ENCODE results near the gene NNMT.

NNMT gene

DNA sequence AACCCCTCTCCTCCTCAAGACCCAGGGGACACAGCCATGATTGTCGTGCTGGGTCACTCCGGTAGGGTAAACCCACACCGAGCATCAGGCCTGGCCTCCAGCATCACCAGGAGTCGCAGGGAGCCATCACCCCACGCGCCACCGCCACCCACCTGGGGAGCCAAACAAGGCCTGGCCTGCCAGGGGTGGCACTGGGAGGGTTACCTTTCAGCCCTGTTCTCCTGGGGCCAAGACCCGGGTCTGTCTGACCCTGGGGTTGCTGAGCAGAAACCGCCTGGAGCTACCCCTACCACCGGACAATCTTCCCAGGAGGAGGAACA lies 39.3 kb upstream of the NNMT start:
- H3K4me3 ChIP-seq (ENCODE audit: low read length) = peak overlapping the region; percentile 66
- H3K9ac ChIP-seq (ENCODE audit: low read length) = peak overlapping the region; percentile 85
- H3K27me3 ChIP-seq (replicated peaks; ENCODE audit: control insufficient read depth, insufficient read depth, low read length) = no peaks in the 10 kb centered on the region
- DNase-seq (ENCODE audit: low read depth) = no peak
- H3K36me3 ChIP-seq (ENCODE audit: control insufficient read depth, insufficient read depth, low read length, severe bottlenecking) = peaks cover 48% of the 10 kb centered on the region
- H3K4me1 ChIP-seq (ENCODE audit: control insufficient read depth, insufficient read depth, low read length) = peaks cover 68% of the 10 kb centered on the region
- no peaks in the 10 kb centered on the region for H3K9me3 ChIP-seq (ENCODE audit: control insufficient read depth, low read length)

GRCh38 chr11:114257621-114258558 lies 38.3 kb upstream of the NNMT start:
- DNase-seq (ENCODE audit: low read depth) = peak; percentile 59
- H3K9me3 ChIP-seq (ENCODE audit: control insufficient read depth, low read length) = no peaks in the 10 kb centered on the region
- peak overlapping the region; percentile 66 for H3K4me3 ChIP-seq (ENCODE audit: low read length)
- H3K36me3 ChIP-seq (ENCODE audit: control insufficient read depth, insufficient read depth, low read length, severe bottlenecking) = peaks cover 38% of the 10 kb centered on the region
- peaks cover 67% of the 10 kb centered on the region for H3K4me1 ChIP-seq (ENCODE audit: control insufficient read depth, insufficient read depth, low read length)
- peak overlapping the region; percentile 85 for H3K9ac ChIP-seq (ENCODE audit: low read length)
- no peaks in the 10 kb centered on the region for H3K27me3 ChIP-seq (replicated peaks; ENCODE audit: control insufficient read depth, insufficient read depth, low read length)

- Histone ChIP-seq H3K4me1 (ENCODE audit: control insufficient read depth, insufficient read depth, low read length) (peaks cover 72% of the 10 kb centered on the region), H3K9me3 (ENCODE audit: control insufficient read depth, low read length) (no peaks in the 10 kb centered on the region), H3K4me3 (ENCODE audit: low read length) (peak overlapping the region; percentile 66), H3K9ac (ENCODE audit: low read length) (peak overlapping the region; percentile 85), H3K27me3 (replicated peaks; ENCODE audit: control insufficient read depth, insufficient read depth, low read length) (no peaks in the 10 kb centered on the region), H3K36me3 (ENCODE audit: control insufficient read depth, insufficient read depth, low read length, severe bottlenecking) (peaks cover 30% of the 10 kb centered on the region)
- no peak for DNase-seq (ENCODE audit: low read depth)
Observed at GRCh38 chr11:114258696-114259095, 37.5 kb upstream of the NNMT start.

DNA sequence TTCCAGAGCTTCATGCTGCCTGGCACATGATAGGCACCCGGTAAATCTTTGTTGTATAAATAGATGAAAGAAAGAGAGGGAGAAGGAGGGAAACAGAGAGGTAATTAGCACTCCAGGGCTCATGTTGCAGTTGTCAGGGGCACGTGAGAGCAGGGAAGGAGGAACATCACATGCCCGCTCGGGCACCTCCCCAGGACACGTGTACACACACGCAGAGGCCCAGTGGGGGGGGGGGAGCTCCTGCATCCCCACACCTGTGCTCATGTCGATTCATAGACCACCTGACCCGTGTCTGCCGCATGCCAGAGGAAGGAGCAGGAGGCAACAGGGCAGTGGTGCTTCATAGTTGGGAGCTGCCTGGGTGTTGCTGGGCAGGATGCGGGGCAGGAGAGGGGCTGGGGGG lies 37.1 kb upstream of the NNMT start:
- Histone ChIP-seq H3K4me1 (ENCODE audit: control insufficient read depth, insufficient read depth, low read length) (peaks cover 75% of the 10 kb centered on the region), H3K9me3 (ENCODE audit: control insufficient read depth, low read length) (no peaks in the 10 kb centered on the region), H3K27me3 (replicated peaks; ENCODE audit: control insufficient read depth, insufficient read depth, low read length) (no peaks in the 10 kb centered on the region), H3K9ac (ENCODE audit: low read length) (peak overlapping the region; percentile 85), H3K36me3 (ENCODE audit: control insufficient read depth, insufficient read depth, low read length, severe bottlenecking) (peaks cover 26% of the 10 kb centered on the region), H3K4me3 (ENCODE audit: low read length) (no peak overlapping the region)
- DNase-seq (ENCODE audit: low read depth) = no peak

DNA sequence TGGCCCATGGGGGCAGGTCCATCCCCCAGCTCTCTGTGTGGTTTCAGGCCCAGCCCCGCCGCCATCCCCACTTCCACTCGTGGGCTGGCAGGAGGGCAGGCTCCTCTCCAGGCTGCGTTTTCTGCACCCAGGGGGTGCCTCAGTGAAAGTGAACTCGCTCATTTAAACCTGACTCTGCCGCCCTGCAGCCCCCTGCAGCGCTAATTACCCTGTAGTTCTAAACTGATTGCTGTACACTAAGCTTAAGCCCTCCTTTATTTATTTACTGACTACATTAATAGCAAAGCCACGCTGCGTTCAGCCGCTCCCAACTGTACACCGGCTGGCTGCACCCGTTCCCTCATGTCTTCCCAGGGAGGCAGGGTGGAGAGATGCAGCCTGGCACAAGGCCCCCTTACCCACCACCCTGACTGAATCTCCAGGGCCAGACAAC lies 36.6 kb upstream of the NNMT start:
- H3K9me3 ChIP-seq (ENCODE audit: control insufficient read depth, low read length) = no peaks in the 10 kb centered on the region
- peak overlapping the region; percentile 75 for H3K9ac ChIP-seq (ENCODE audit: low read length)
- no peak overlapping the region for H3K4me3 ChIP-seq (ENCODE audit: low read length)
- H3K4me1 ChIP-seq (ENCODE audit: control insufficient read depth, insufficient read depth, low read length) = peaks cover 80% of the 10 kb centered on the region
- H3K27me3 ChIP-seq (replicated peaks; ENCODE audit: control insufficient read depth, insufficient read depth, low read length) = no peaks in the 10 kb centered on the region
- H3K36me3 ChIP-seq (ENCODE audit: control insufficient read depth, insufficient read depth, low read length, severe bottlenecking) = peaks cover 22% of the 10 kb centered on the region
- DNase-seq (ENCODE audit: low read depth) = no peak

DNA sequence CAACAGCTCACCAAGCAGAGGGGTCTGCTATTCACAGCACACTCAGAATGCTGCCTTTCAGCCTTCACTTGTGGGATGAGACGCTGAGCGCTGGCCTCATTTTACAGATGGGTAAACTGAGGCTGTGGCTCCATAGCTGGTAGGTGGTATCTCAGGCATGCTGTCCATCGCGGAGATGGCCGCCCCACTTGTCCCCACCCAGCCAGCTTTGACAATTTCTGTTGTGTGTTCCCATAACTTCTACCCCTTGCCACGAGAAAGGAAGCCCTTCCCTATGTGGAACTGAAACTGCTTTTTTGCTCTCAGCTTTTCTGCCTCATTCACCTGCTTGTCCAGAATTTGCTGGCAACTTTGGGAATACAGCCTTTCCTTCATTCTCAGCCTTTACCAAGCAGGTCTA lies 36.1 kb upstream of the NNMT start:
- Histone ChIP-seq H3K27me3 (replicated peaks; ENCODE audit: control insufficient read depth, insufficient read depth, low read length) (no peaks in the 10 kb centered on the region), H3K4me3 (ENCODE audit: low read length) (no peak overlapping the region), H3K36me3 (ENCODE audit: control insufficient read depth, insufficient read depth, low read length, severe bottlenecking) (peaks cover 19% of the 10 kb centered on the region), H3K4me1 (ENCODE audit: control insufficient read depth, insufficient read depth, low read length) (peaks cover 84% of the 10 kb centered on the region), H3K9ac (ENCODE audit: low read length) (peak overlapping the region; percentile 75), H3K9me3 (ENCODE audit: control insufficient read depth, low read length) (no peaks in the 10 kb centered on the region)
- DNase-seq (ENCODE audit: low read depth) = no peak

DNA sequence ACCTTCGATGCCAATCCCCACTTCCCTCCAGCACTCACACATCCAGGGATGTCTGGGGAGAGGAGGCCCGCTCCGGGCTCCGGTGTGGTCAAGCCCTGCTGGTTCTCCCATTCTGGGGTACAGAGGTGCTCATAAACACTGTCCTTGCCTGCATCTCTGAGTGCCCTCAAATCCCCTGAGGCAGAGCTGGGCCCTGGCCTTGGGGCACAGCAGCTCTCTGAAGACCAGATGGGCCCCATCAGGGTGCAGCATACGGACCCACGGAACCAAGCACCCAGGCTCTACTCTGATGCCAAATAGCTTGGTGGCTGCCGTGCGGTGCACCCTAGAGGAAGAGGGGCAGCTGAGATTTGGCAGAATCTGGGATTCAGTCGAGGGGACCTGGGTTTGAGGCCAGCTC lies 35.7 kb upstream of the NNMT start:
- H3K4me1 ChIP-seq (ENCODE audit: control insufficient read depth, insufficient read depth, low read length) = peaks cover 88% of the 10 kb centered on the region
- peaks cover 19% of the 10 kb centered on the region for H3K36me3 ChIP-seq (ENCODE audit: control insufficient read depth, insufficient read depth, low read length, severe bottlenecking)
- peak overlapping the region; percentile 75 for H3K9ac ChIP-seq (ENCODE audit: low read length)
- no peaks in the 10 kb centered on the region for H3K27me3 ChIP-seq (replicated peaks; ENCODE audit: control insufficient read depth, insufficient read depth, low read length)
- no peaks in the 10 kb centered on the region for H3K9me3 ChIP-seq (ENCODE audit: control insufficient read depth, low read length)
- no peak for DNase-seq (ENCODE audit: low read depth)
- H3K4me3 ChIP-seq (ENCODE audit: low read length) = no peak overlapping the region

GRCh38 chr11:114261791-114262190 lies 34.4 kb upstream of the NNMT start:
- H3K4me3 ChIP-seq (ENCODE audit: low read length) = no peak overlapping the region
- no peaks in the 10 kb centered on the region for H3K9me3 ChIP-seq (ENCODE audit: control insufficient read depth, low read length)
- DNase-seq (ENCODE audit: low read depth) = no peak
- H3K27me3 ChIP-seq (replicated peaks; ENCODE audit: control insufficient read depth, insufficient read depth, low read length) = no peaks in the 10 kb centered on the region
- H3K4me1 ChIP-seq (ENCODE audit: control insufficient read depth, insufficient read depth, low read length) = peaks cover 86% of the 10 kb centered on the region
- peak overlapping the region; percentile 46 for H3K9ac ChIP-seq (ENCODE audit: low read length)
- peaks cover 6% of the 10 kb centered on the region for H3K36me3 ChIP-seq (ENCODE audit: control insufficient read depth, insufficient read depth, low read length, severe bottlenecking)

DNA sequence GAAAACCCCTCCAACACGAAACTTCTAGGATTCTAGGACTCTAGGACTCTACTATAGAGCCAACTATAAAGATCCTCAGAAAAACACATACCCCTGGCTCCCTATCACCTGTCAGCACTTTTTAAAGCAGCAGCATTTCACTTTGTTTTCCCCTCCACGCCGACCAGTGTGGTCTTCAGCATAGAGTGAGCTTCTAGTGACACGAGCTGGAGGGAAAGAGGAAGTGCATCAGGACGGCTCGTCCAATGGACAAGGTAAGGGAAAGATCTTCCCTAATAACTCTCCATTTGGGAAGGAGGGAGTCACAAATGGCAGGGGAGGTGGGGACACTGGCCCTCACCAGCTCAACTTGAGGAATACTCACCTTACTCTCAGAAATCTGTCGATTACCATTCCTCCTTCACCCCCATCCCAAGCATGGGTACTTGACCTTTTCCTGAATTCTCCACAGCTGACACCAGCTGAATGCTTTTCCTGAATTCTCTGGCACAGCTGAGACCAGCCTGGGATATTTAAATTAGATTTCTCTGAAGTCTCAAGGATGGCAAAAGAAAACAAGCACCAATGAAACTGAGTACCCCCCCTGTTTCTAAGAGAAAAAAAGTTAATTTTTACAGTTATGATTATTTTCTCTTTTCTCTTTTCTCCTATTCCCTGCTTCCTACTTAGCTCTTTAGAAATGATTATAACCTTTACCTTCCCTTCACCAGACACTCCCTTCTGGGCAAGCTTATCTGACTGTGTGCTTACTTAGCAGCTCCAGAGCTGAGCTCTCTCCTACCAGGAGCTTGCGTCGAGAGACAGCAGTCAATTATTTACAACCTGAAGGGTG lies 33.3 kb upstream of the NNMT start:
- peak; percentile 73 for DNase-seq (ENCODE audit: low read depth)

DNA sequence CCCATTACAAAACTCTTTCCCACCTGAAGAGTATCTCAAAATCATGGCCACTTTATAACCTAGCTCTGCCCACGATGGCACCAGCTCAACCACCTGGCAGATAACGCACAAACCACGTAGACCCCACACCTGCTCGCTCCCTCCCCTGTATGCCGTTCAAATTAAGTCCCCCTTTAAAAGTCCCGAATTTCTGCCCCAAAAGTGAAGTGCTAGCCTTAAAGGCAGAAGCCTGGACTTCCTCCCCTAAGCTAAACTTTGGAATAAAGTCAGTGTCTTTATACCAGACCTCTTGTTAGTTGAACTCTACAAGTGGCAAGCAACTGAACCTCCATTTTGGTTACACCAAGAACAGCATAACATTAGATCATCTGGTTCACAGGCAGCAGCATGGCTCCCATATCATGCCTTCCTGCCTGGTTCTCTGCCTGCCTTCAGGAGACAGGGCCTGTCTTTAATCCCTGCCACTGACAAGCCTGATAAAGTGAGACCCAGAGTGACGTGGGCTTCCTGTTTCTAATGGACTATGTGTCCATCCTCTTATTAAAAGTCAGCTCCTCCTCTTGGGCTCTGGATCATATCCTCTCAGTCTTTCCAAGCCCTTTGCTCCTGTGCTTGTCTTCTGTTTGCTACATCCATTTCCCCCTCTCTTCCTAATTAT lies 32.6 kb upstream of the NNMT start:
- Histone ChIP-seq H3K9me3 (ENCODE audit: control insufficient read depth, low read length) (no peaks in the 10 kb centered on the region), H3K27me3 (replicated peaks; ENCODE audit: control insufficient read depth, insufficient read depth, low read length) (no peaks in the 10 kb centered on the region), H3K36me3 (ENCODE audit: control insufficient read depth, insufficient read depth, low read length, severe bottlenecking) (no peaks in the 10 kb centered on the region), H3K4me3 (ENCODE audit: low read length) (no peak overlapping the region), H3K4me1 (ENCODE audit: control insufficient read depth, insufficient read depth, low read length) (peaks cover 68% of the 10 kb centered on the region), H3K9ac (ENCODE audit: low read length) (peak overlapping the region; percentile 46)
- DNase-seq (ENCODE audit: low read depth) = no peak

More for the DNA sequence above, 33.3 kb upstream of the NNMT start:
- H3K36me3 ChIP-seq (ENCODE audit: control insufficient read depth, insufficient read depth, low read length, severe bottlenecking) = no peaks in the 10 kb centered on the region
- H3K4me3 ChIP-seq (ENCODE audit: low read length) = no peak overlapping the region
- peak overlapping the region; percentile 46 for H3K9ac ChIP-seq (ENCODE audit: low read length)
- H3K4me1 ChIP-seq (ENCODE audit: control insufficient read depth, insufficient read depth, low read length) = peaks cover 75% of the 10 kb centered on the region
- no peaks in the 10 kb centered on the region for H3K9me3 ChIP-seq (ENCODE audit: control insufficient read depth, low read length)
- no peaks in the 10 kb centered on the region for H3K27me3 ChIP-seq (replicated peaks; ENCODE audit: control insufficient read depth, insufficient read depth, low read length)

DNA sequence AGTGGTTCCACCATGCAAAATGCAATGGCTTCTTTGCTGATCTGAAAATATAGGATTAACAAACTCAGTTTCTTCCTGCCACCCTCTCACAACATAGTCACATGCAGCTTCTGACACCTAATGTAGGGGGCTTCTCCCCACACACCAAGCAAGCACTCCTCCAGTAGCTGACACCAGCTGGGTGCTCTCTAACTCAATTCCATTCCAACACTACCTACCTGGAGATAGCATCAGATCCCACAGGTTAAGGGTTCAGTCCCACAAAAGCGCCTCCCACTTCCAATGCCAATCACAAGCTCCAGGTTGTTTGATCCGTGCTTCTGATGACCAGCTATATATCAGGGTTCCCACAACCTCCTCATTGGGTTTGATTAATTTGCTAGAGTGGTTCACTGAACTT lies 31.8 kb upstream of the NNMT start:
- no peak overlapping the region for H3K4me3 ChIP-seq (ENCODE audit: low read length)
- H3K4me1 ChIP-seq (ENCODE audit: control insufficient read depth, insufficient read depth, low read length) = peaks cover 60% of the 10 kb centered on the region
- no peak overlapping the region for H3K9ac ChIP-seq (ENCODE audit: low read length)
- DNase-seq (ENCODE audit: low read depth) = no peak
- H3K36me3 ChIP-seq (ENCODE audit: control insufficient read depth, insufficient read depth, low read length, severe bottlenecking) = no peaks in the 10 kb centered on the region
- H3K27me3 ChIP-seq (replicated peaks; ENCODE audit: control insufficient read depth, insufficient read depth, low read length) = no peaks in the 10 kb centered on the region
- no peaks in the 10 kb centered on the region for H3K9me3 ChIP-seq (ENCODE audit: control insufficient read depth, low read length)

All from adipocyte (in vitro differentiated cells).